Endothelial cell of umbilical vein (primary cell): ENCODE measurements around the gene TNRC6C. TPM values are rescaled to one million over a fixed set of nuclear protein-coding genes. Genes with fewer than 3 reads are reported as not detected.

Experiments used
- BruUV-seq: library from RNA; stranded (reverse); fragments of 400-500 nt; replicated peaks from 2 replicates; lab custom pipeline; 2021; lab: Mats Ljungman, UMichigan
- CTCF ChIA-PET: fragments of 300-600, 350-600 bp; sonication (Branson Sonifier 250); formaldehyde crosslinking; loops from one replicate; lab custom pipeline; 2021; ENCODE audit warnings: antibody characterized with exemption, inconsistent platforms; lab: Charles Lee
- POLR2A ChIA-PET: fragments of 300-600, 350-600 bp; sonication (Branson Sonifier 250); formaldehyde crosslinking; loops from one replicate; lab custom pipeline; 2021; ENCODE audit warnings: antibody characterized with exemption, inconsistent platforms; lab: Charles Lee
- DNase-seq: peaks from one replicate; pipeline ENCODE4 v3.0.0-alpha.2; 2011; ENCODE audit warnings: low read depth, low spot score
- FAIRE-seq: peaks from 2 replicates; lab custom pipeline; 2011; peaks lifted over from hg19 to GRCh38; lab: Jason Lieb, UNC
- H2AFZ ChIP-seq: 2 replicates; pipeline ENCODE4 v1.6.0; 2012; ENCODE audit warnings: low read depth, low read length, control low read depth, inconsistent platforms
- H3K27ac ChIP-seq: 2 replicates; pipeline ENCODE4 v1.5.1; 2011; ENCODE audit warnings: low read depth, mild to moderate bottlenecking, control low read depth, low read length, moderate library complexity; ENCODE audit not compliant: insufficient read depth
- H3K27me3 ChIP-seq, 2 experiments: 2 replicates each; pipeline versions ENCODE4 v1.6.0 to v1.6.1; 2011; ENCODE audit warnings: low read length in 2 of 2, mixed read lengths in 1 of 2; ENCODE audit not compliant: control insufficient read depth in 2 of 2, insufficient read depth in 2 of 2
- H3K36me3 ChIP-seq, 2 experiments: 2 replicates in 1 of 2; 3 replicates in 1 of 2; pipeline ENCODE4 v1.5.1; 2011; ENCODE audit warnings: low read length in 2 of 2, mild to moderate bottlenecking in 1 of 2, moderate library complexity in 1 of 2; ENCODE audit not compliant: control insufficient read depth in 2 of 2, insufficient read depth in 2 of 2; ENCODE audit errors: extremely low read depth in 1 of 2
- H3K4me1 ChIP-seq: 3 replicates; pipeline ENCODE4 v1.5.1; 2011; ENCODE audit warnings: mild to moderate bottlenecking, low read length; ENCODE audit not compliant: control insufficient read depth, insufficient read depth; ENCODE audit errors: extremely low read depth
- H3K4me2 ChIP-seq: 2 replicates; pipeline ENCODE4 v1.6.1; 2011; ENCODE audit warnings: low read length, control low read depth, mixed read lengths; ENCODE audit not compliant: insufficient read depth
- H3K4me3 ChIP-seq, 3 experiments: fragments of 200-600 bp in 1 of 3; sonication (generic), shearing (Covaris generic) in 1 of 3; replicated peaks in 1 of 3; 2 replicates each; pipeline ENCODE4 v1.5.1; 2011 to 2016; ENCODE audit warnings: control low read depth in 3 of 3, low read length in 3 of 3, mild to moderate bottlenecking in 2 of 3, inconsistent platforms in 1 of 3, low read depth in 1 of 3, moderate library complexity in 1 of 3; ENCODE audit not compliant: insufficient read depth in 1 of 3
- H3K79me2 ChIP-seq: 2 replicates; pipeline ENCODE4 v1.6.0; 2012; ENCODE audit warnings: low read length, inconsistent platforms; ENCODE audit not compliant: control insufficient read depth, insufficient read depth
- H3K9ac ChIP-seq: replicated peaks from 2 replicates; pipeline ENCODE3; 2011; ENCODE audit warnings: low read length, control low read depth; ENCODE audit not compliant: insufficient read depth; ENCODE audit errors: extremely low read depth
- H3K9me1 ChIP-seq: replicated peaks from 3 replicates; pipeline ENCODE4 v1.6.0; 2011; ENCODE audit warnings: mild to moderate bottlenecking, low read length; ENCODE audit not compliant: control insufficient read depth, insufficient read depth; ENCODE audit errors: extremely low read depth
- H3K9me3 ChIP-seq: replicated peaks from 2 replicates; pipeline ENCODE4 v1.5.1; 2012; ENCODE audit warnings: low read length, inconsistent platforms; ENCODE audit not compliant: control insufficient read depth, insufficient read depth
- H4K20me1 ChIP-seq: replicated peaks from 2 replicates; pipeline ENCODE3; 2011; ENCODE audit warnings: mild to moderate bottlenecking, low read length; ENCODE audit not compliant: control insufficient read depth, insufficient read depth; ENCODE audit errors: extremely low read depth
- EZH2 ChIP-seq: IDR thresholded peaks from 2 replicates; pipeline ENCODE4 v1.6.1; 2012; ENCODE audit warnings: borderline replicate concordance, low read depth, mild to moderate bottlenecking, moderate library complexity, low read length, inconsistent platforms; ENCODE audit not compliant: severe bottlenecking
- FOS ChIP-seq: IDR thresholded peaks from 2 replicates; pipeline ENCODE4 v1.6.1; 2011; ENCODE audit warnings: mild to moderate bottlenecking, low read length, moderate library complexity, borderline replicate concordance; ENCODE audit not compliant: insufficient read depth
- GATA2 ChIP-seq: IDR thresholded peaks from 2 replicates; pipeline ENCODE4 v1.7.0; 2011; ENCODE audit warnings: low read depth, mild to moderate bottlenecking, moderate library complexity, mixed read lengths, low read length; ENCODE audit not compliant: insufficient read length, insufficient read depth
- JUN ChIP-seq: IDR thresholded peaks from 2 replicates; pipeline ENCODE4 v1.6.1; 2011; ENCODE audit warnings: borderline replicate concordance, low read depth; ENCODE audit not compliant: insufficient read length, insufficient read depth
- MYC ChIP-seq: IDR thresholded peaks from one replicate; pipeline ENCODE4 v1.6.1; 2011; ENCODE audit warnings: mild to moderate bottlenecking, low read depth, low read length
- POLR2A ChIP-seq: IDR thresholded peaks from 2 replicates; pipeline ENCODE4 v1.6.1; 2012; ENCODE audit warnings: low read depth, mild to moderate bottlenecking, control low read depth, low read length
- POLR2AphosphoS5 ChIP-seq: IDR thresholded peaks from 2 replicates; pipeline ENCODE4 v1.6.1; 2012; ENCODE audit warnings: low read depth, mild to moderate bottlenecking, control low read depth, low read length, moderate library complexity; ENCODE audit not compliant: insufficient read depth
- dilution Hi-C: fragments of 300-500 bp; cut with MboI; formaldehyde crosslinking; loops from one replicate; pipeline ENCODE4 v1.15.0; 2019; ENCODE audit warnings: low sequenced_read_pairs; ENCODE audit not compliant: extremely low pct_ligation_motif_present
- intact Hi-C: fragments of 100-400 bp; cut with micrococcal nuclease; formaldehyde crosslinking; loops from one replicate; pipeline ENCODE4 v1.10.0; 2022
- polyA plus RNA-seq, 4 experiments: library from polyadenylated mRNA; depleted of rRNA in 3 of 4; stranded (reverse) in 3 of 4; unstranded in 1 of 4; fragments of >200 nt; gene quantifications; 2 replicates each; pipeline versions ENCODE4 v1.2.1 to v1.2.3, GENCODE V29; 2011 to 2012; ENCODE audit warnings: missing spikeins in 1 of 4
- total RNA-seq: library from RNA; stranded (reverse); gene quantifications from 2 replicates; pipeline ENCODE4 v1.2.3, GENCODE V29; 2021
- TF ChIP-seq, protein P1 (sequence below): IDR thresholded peaks from 2 replicates; pipeline ENCODE4 v1.6.1; 2011; ENCODE audit not compliant: insufficient read depth, insufficient read length
- TF ChIP-seq, protein P2 (sequence below), 2 donors: IDR thresholded peaks; 1 replicate in 1 of 2; 2 replicates in 1 of 2; pipeline ENCODE4 v1.5.1; 2011; ENCODE audit warnings: low read length in 2 of 2, mild to moderate bottlenecking in 2 of 2, moderate library complexity in 2 of 2, control low read depth in 1 of 2, inconsistent platforms in 1 of 2, low read depth in 1 of 2; ENCODE audit not compliant: insufficient read depth in 1 of 2; ENCODE audit errors: extremely low read depth in 1 of 2

Gene TNRC6C
- total and polyA plus RNA-seq, 2 donors (not counting 3 experiments of a cell fraction or from before 2014, with no cell fraction given): 2.1 to 17.5 TPM

DNA sequence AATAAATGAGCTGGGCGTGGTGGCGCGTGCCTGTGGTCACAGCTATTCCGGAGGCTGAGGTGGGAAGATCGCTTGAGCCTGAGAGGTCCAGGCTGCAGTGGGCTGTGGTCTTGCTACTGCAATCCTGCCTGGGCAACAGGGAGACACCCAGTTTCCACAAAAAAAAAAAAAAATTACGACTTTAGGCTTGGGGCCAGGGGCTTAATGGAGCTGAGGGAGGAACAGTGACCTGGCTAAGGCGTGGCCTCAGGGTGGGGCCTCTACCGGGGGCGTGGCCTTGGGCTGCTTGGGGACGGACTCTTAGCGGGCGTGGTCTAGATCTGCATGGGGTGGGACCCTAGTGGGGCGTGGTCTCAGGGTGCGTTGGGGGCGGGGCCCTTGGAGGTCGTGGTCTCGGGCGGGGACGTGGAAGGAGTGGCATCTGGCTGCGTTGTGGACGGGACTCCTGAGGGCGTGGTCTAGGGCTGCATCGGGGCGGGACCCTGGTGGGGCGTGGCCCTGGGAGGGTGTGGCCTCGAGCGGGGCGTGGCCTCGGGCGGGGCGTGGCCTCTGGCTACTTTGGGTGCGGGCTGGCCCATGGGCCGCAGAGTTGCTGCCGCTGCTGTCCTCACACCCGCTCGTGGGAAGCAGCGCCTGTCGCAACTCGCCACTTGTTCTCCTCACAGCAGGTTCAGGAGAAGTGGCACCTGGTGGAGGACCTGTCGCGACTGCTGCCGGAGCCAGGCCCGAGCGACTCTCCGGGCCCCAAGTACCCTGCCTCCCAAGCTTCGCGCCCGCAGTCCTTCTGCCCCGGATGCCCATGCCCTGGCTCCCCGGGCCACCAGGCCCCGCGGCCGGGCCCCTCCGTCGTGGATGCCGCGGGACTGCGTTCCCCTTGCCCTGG is 181.9 kb downstream of the TNRC6C start:
- dilution Hi-C loops (no loop called here), intact Hi-C loops (loop anchor here (1.0 to 2.0 kb wide), 3 partner anchors 11 to 47 kb away; partner anchors contain the start of genes AFMID, SYNGR2 and TK1)
- H4K20me1 ChIP-seq: no peaks in the 10 kb centered on the region
- H3K27ac ChIP-seq: no peak overlapping the region
- H3K27me3 ChIP-seq: no peaks in the 10 kb centered on the region
- no peaks in the 10 kb centered on the region for H3K79me2 ChIP-seq
- peak overlapping the region; percentile 80 for H2AFZ ChIP-seq
- H3K9me3 ChIP-seq: no peaks in the 10 kb centered on the region
- peaks cover 22% of the 10 kb centered on the region for H3K4me1 ChIP-seq
- no peak overlapping the region for H3K9ac ChIP-seq
- no peaks in the 10 kb centered on the region for H3K9me1 ChIP-seq
- H3K4me3 ChIP-seq: peak overlapping the region in 1 of 3 experiments; percentile 1
- TF ChIP-seq, protein P1, sequence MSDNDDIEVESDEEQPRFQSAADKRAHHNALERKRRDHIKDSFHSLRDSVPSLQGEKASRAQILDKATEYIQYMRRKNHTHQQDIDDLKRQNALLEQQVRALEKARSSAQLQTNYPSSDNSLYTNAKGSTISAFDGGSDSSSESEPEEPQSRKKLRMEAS: no peak
- peak; percentile 51 for TF ChIP-seq POLR2A
- TF ChIP-seq EZH2: no peak
- TF ChIP-seq FOS: no peak
- TF ChIP-seq, protein P2, sequence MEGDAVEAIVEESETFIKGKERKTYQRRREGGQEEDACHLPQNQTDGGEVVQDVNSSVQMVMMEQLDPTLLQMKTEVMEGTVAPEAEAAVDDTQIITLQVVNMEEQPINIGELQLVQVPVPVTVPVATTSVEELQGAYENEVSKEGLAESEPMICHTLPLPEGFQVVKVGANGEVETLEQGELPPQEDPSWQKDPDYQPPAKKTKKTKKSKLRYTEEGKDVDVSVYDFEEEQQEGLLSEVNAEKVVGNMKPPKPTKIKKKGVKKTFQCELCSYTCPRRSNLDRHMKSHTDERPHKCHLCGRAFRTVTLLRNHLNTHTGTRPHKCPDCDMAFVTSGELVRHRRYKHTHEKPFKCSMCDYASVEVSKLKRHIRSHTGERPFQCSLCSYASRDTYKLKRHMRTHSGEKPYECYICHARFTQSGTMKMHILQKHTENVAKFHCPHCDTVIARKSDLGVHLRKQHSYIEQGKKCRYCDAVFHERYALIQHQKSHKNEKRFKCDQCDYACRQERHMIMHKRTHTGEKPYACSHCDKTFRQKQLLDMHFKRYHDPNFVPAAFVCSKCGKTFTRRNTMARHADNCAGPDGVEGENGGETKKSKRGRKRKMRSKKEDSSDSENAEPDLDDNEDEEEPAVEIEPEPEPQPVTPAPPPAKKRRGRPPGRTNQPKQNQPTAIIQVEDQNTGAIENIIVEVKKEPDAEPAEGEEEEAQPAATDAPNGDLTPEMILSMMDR (IDR thresholded peaks at IDR 0.05; ENCODE audit: extremely low read depth in 1 of 2, insufficient read depth in 1 of 2, low read depth in 1 of 2, low read length in 2 of 2): no peak
- TF ChIP-seq MYC: no peak
- no peak for TF ChIP-seq JUN
- TF ChIP-seq POLR2AphosphoS5: peak; percentile 21
- no peak for TF ChIP-seq GATA2
- DNase-seq (peak; percentile 84), FAIRE-seq (peak; percentile 94)
- BruUV-seq: no TSS peak
- POLR2A ChIA-PET: no interaction called here
- CTCF ChIA-PET: interaction anchor here (1.0 to 1.6 kb wide), 2 partner anchors 12 to 36 kb away, joined by 3 to 4 read pairs; partner anchors contain the start of gene TMC6
- H3K4me2 ChIP-seq: peak overlapping the region; percentile 44
- H3K36me3 ChIP-seq: no peaks in the 10 kb centered on the region
